HuH-7 (cell line): ENCODE data around the gene SCTR.

ENCODE experiments used
- DNase-seq: peaks from one replicate; pipeline ENCODE4 v3.0.0; 2011; ENCODE audit warnings: low spot score

The SCTR gene

DNA sequence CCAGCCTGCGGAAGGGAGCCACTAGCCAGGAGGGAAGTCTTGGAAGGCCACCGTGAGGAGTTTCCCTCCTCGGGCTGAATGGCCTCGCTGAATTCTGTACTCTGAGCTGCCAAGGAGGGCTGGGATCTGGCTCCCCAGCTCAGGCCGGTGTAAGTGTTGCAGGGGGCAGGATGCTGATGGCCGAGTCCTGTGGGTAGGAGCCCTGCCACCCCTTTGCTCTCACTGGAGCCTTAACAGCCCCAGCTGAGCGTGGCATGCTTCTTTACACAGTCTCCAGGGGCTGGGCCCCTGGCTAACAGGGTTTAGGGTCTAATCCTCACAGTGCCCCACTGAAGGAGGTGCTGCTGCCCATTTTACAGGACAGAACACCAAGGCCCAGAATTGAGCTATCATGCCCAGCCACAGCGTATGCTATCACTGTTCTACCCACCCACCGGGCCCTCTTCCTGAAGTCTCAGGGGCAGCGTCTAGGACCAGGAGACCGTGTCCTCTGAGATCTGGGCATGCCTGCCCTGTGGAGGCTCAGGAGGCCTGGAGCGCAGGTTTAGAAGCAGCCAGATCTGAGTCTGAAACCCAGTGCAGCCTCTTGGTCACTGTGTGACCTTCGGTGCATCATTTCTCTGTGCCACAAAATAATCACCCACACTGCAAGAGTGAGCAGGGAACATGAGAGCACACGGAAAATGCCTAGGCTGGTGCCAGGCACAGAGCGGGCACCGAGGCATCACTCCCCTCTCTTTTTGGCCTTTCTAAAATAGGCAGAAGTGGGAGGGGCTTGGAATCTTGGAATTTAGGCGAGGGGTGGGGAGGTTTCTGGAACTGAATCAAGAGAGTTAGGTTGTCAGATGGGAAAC lies 49.7 kb downstream of the SCTR start:
- no peak for DNase-seq

DNA sequence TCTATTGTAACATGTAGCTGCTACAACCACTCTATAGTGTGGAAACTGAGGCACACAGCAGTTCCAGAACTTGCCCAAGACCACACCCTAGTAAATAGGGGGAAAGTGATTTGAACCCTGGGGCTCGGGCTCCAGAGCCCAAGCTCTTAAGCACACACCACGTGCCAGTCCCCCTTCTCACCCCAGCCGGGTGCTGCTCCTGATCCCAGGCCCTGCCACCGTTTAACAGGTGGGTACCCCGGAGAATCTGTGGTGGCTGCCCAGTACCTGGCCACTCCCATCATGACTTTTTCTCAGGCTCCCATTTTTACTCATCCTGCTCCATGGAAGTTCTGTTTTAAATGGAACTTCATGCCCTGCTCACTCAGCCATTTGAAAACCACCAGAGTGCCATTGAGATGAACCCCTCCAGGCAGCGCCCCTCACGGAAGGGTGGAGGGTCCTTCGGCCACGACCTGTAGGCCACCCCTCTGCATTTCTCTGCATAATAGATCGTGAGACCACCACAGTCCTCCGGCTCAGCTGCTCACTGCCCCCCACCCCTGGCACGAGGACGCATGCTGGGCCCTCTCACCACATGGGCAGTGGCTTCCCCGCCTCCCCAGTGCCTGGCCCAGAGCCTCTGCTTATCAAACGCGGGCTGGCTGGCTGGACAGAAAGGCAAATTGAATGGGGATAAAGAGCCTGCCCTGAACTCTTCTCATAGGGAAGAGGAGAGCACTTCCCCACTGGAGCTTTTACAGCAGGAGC lies 50.5 kb downstream of the SCTR start:
- DNase-seq = no peak

DNA sequence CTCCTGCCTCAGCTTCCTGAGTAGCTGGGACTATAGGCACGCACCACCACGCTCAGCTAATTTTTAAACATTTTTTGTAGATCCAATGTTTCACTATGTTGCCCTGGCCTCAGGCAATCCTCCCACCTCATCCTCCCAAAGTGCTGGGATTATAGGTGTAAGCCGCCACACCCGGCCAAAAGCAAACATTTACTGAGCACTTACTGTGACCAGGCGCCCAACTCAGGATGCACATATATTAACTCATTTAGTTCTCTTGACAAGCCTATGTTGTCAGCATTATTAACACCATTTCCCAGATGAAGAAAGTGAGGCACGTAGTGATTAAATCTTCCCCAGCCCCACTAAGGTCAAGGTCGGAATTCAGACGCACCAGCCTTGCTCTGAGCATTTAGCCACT lies 51.5 kb downstream of the SCTR start:
- no peak for DNase-seq

DNA sequence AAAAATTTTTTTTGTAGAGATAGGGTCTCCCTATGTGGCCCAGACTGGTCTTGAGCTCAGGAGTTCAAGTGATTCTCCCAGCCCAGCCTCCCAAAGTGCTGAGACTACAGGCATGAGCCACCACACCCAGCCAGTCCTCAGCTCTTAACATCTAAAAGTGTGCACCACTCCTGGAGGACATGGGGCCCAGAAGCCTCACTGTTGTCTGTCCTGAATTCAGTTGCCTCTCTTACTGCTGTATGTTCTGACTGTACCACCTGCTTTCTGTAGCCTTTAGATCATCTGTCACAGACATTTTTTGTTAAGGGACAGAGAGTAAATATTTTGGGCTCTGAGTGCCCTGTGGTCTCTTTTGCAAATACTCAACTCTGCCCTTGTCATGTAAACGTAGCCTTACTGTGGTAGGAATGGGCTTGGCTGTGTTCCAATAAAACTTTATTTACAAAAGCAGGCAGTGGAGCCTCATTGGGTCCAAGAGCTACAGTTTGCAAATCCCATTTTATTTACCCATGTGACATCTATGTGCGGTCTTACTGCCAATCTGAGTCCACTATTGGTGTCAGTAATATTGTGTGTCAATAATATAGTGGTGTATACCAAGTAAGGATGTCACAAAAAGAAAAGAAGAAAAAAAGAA lies 54.5 kb downstream of the SCTR start:
- no peak for DNase-seq

DNA sequence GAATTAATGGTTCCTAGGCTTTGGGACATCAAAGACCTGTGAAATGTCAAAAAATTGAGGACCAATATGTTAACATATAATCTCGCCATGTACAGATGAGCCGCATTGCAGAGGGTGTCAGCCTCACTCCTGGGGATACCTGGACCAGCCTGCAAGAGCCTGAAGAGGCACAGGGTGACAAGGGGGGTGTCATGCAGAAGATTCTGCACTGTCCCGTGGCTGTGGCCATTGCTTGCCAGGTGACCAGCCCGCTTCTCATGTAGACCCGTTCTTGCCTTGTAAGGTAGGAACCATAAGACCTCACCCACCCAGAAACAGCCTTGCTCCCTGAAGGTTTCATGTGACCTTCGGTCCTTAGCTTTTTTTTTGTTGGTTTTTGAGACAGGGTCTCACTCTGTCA lies 55.2 kb downstream of the SCTR start:
- DNase-seq = no peak

DNA sequence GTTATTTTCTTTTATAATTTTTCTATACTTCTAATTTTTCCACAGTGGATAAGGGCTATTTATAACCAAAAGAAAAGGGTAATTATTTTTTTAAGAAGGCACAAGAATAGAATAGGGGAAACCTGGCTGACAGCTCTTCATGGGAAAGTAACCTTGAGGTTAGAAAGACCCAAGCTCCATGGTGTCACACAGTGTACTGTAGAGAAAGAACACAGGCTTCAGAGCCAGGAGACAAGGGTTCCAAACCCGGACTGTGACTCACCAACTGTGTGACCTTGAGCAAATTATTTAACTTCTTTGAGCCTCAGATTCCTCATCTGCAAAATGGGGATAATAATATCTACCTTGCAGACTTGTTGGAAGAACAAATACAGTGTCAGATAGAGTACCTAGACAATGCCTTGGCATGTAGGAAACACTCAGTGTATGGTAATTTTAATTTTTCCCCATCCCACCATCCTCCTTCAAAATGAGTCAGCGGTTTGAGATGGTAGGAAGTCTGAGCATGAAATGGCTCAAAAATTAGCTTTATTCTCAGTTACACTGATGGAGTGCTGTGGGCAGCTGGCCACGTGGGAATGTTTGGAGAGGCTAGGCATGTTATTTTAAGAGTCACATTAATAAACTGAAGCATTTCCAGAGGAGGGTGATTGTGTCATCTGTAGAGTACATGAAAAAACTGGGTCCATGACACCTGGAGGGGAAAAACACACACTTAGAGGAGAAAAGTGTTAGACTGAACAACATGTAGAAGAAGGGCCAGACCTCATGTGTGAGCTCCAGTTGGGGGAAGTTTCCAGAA lies 55.9 kb downstream of the SCTR start:
- DNase-seq = no peak

DNA sequence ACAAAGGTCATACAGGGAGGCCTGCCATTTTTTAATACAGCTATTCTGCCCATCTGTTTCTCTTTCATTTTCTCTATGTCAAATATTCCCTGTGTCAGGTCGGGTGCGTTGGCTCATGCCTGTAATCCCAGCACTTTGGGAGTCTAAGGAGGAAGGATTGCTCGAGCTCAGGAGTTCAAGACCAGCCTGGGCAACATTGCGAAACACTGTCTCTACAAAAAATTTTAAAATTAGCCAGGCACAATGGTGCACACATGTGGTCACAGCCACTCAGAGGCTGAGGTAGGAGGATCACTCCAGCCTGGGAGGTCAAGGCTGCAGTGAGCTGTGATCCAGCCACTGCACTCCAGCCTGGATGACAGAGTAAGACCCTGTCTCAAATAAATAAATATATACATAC lies 57.9 kb downstream of the SCTR start:
- no peak for DNase-seq

DNA sequence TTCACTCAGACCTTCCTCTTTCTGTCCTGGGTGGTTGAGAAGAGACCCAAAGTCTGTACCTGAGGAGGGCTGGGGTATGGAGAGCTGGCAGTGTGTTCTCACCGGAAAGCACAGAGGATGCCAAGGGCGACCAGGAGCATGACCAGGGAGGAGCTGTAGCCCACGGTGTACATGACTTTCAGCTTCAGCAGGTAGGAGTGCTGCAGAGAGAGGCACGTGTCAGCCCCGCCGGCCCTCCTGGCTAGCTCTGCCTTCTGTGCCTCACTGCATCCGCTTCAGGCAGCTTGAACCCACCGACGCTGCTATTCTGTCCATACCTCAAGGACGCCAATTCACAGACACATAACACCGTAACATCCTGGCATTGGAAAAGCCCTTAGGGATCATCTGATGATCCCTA lies 58.6 kb downstream of the SCTR start:
- DNase-seq = no peak

DNA sequence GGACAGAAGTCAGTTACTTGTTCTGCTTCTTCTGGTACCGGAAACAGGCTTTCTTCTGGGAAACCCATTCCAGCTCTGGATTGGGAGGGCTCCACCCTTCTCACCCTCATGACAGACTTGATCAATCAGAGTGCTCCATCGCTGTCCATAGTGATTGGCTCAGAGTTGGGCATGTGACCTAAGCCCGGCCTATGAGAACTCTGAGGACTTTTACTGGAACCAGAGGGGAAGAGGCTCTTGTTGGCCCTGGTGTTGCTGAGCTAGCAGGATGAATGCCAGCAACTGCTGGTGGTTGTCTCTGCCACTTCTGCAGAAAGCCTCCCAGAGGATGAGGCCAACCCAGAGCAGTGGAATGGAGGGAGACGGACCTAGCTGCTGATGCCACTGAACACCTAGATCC lies 59.3 kb downstream of the SCTR start:
- no peak for DNase-seq

DNA sequence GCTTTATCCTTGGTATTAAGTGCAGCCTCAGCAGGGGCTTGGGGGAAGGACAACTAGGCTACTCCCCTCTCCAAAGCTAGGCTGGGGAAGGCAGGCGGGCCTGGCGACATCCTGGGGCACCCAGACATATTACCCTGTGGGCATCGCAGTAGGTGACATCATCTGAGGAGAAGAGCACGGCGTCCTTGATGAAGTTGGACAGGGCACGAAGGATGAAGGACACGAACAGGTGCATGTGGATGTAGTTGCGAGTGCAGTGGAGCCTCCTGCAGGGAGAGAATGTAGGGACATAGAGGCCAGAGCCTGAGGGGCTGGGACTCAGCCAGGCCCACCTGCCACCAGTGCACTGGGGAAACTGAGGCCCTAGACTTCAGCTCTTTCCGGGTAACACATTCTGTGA lies 60.3 kb downstream of the SCTR start:
- no peak for DNase-seq

DNA sequence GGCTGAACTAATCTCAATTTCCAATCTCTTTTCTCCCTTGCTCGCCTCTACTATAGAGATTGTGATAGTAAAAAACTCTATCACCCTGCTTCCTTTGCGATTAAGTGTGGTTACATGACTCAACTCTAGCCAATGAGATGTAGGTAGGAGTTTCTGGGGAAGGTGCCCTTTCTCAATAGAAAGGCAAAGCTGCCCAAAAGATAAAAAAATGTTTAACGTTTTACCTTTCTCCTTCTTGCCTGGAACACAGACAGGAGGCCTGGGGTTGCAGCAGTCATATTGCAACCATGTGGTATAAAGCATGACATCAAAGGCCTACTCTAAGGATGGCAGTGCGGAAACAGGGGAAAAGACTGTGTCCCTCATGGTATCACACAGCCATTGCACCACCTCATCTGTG lies 61.1 kb downstream of the SCTR start:
- DNase-seq = no peak

DNA sequence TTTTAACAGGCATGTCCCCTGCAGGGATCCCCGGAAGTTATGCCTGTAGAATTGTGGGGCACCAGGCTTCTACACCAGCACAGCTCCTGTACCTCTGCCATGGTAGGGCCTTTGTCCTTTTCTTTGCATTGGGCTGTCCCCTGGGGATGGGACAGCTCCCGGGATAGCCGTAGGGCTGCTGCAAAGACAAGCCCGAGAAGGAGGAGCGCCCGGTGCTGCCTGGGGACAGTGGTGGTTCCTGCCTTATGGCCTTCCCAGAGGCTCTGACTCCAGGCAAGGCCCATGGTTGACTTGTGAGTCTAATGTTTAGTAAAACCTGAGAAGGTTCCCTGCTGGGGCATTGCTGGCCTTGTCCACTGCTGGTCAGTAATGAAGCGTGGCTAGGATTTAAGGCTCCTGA lies 61.7 kb downstream of the SCTR start:
- DNase-seq = no peak

DNA sequence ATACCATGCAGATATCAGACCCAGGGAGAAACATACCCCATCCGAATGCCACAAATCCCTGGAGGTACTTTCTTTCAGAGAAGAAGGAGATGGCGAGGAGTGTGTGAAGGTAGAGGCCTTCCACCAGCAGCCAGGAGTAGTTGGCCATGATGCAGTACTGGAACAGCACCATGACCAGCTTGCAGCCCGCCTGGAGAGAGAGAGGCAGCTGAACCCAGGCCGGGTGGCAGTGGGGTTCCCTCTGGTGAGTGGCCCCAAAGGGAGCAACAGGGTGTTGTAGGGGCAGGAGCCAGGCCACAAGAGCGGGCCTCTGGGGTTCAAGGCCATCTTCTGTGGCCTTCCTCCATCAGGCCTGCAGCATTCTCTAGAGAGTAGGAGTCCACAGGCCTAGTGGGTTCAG lies 62.5 kb downstream of the SCTR start:
- DNase-seq = no peak

DNA sequence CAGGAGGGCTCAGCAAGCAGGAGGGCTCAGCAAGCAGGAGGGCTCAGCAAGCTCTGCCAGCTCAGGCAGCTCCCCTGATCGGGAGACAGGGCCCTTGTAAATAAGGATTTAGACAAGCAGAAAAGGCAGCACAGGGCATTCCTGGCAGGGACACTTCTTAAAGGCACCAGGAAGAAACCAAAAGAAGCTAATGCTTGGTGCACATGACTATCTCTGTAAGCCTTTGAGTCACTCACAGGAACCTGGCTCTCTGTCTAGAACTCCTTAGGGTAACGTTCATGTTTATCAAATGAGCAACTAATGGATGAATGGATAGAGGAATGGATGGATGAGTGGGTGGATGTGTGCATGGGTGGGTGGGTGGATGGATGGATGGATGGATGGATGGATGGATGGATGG lies 64.2 kb downstream of the SCTR start:
- no peak for DNase-seq

DNA sequence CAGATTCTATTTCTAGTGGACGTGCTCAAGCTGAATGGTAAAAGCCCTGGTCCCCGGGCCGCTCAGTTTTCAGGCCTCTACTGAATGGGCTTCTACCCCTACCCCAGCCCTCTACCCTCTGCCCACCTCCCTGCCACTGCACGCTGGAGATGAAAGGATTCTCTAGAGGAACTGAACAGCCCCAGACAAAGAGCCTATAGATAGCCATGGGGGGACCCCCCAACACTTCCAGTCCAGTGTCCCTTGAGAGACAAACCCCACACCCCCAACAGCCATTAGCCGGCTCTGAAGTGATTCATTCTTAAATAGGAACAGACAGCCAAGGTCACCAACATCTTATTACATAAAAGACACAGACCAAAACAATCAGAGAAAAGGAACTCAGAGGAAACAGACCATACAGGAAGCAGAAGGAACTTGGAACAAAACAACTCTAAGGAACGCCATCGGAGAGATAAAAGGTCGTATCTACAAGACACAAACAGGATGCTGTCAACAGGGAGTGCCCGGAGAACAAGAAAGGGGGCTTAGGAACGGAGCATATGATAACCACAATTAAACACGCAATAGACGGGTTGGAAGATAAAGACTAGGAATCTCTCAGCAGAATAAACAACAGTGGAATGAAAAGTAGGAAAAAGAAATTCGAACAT lies 69.1 kb downstream of the SCTR start:
- no peak for DNase-seq

DNA sequence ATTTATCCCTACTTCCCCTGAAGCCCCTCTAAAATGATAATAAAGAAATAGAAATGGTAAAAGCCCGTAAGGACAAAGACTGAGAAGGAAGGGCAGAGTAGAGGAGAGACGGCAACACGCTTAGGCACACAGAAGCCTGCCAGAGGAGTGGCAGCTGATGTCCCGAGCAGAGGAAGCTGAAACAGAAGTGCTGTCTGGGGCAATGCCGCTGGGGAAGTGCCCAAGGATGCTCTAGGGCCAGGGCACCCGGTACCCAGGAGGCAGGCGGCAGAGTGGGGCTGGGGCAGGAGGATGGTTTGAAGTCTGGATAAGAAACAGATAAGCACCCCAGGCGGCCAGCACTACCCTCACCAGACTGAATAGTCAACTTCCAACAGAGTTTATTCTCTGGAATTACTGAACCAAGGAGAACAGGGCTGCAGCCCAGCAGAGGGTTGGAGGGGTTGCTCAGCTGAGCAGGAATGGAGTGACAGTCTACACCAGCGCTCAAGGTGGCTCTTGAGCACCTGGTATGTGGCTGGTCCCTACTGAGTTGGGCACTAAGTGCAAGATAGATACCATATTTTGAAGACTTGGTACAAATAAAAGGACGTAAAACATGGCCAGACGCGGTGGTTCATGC lies 70.2 kb downstream of the SCTR start:
- no peak for DNase-seq

DNA sequence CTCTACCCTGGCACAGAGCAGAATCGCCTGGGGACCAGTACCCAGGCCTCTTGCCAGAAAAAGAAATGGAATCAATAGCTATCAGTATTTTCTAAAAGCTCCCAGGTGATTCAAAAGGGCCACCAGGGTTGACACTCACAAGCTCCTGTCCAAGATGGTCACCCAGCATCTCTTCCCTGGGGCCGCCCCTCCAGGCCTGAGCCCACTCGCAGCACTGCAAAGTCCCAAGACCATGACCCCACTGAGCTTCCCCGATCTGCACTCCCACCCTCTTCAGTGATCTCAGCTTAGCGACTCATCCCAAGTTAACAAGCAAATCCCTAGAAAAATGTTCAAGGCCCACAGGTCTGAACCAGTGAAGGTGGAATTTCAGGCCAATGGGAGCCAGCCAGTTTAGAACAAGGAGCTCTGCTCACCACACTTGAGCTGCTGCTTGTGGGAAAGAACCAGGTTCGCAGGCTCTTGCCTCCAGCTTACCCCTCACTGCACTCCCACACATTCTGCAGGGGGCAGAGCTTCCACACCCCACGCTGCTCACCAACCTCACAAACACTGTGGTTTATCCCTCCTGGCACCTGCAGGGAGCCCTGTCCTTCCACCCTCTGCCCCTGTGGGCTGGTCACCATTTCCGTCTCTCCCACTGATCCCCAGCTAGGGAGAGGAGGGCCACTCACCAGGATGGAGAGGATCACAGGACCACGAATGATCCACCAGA lies 72.8 kb downstream of the SCTR start:
- DNase-seq = no peak

DNA sequence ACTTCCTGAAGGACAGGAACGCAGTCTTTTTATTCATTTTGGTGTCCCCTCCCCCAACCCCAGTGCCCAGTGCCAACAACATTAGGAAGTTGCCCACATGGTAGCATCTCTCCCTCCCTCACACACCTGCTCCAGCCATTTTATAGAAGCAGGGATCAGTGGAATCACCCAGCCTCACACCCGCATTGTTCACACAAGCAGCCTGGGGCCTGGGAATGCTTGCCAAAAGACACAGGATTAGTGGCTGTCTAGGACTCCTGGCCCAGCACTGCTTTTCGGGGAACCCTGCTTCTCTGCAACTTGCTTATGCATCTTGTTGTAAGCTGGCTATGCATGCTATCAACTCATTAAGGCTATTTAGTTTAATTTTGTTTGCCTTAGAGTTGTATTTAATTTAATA lies 74.8 kb downstream of the SCTR start:
- DNase-seq = no peak

DNA sequence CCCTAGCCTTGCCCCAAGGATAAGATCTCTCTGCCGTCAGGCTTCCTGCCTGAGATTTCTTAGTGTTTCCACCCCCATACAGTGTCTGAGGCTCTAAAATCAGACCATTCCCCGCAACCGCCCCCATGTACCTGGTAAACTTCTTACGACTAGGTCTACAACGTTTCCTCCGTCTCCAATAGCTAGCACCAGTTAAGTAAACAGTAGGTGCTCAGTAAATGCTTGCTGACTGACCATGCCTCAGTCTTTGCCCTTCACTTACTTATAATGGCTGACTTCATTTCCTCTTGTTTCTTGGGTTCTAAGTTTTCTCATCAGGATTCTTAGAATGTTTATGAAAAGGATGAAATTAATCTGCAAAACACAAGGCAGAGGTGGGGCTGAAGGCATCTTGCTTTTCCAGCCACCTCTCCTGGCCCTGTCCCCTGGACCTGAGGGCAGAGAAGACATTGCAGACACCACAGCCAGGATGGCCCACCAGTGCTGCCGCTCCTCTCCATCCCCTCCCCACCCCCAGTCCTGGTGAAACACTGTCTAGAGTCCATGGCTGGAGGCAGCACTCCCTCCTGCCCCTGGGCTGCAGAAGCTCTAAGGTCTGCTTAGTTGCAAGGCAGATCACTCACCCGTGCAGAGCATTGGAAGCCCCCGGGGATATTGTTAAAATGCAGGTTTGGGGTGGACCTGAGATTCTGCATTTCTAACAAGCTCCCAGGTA lies 75.7 kb downstream of the SCTR start:
- DNase-seq = no peak

DNA sequence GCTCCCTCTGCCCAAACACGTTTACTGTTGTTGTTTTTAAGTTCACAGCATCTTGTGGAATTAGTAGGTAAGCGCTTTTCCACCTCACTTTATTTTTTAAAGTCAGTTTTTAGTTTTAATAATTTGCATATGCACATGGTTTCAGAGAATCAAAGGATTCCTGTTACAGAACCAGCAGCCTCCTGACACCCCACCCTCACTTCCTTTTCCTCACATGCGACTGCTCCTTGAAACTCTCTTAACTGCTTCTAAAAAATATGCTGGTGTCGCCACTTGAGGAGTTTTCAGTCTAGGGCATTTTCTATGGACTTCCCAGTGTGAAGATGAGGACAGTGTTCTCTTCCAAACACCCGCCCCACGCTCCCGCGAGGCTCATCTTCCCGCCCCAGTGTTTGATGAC lies 78.2 kb downstream of the SCTR start:
- DNase-seq = no peak
